Urinary bladder (tissue), 4 donors: Measurements from ENCODE around the gene ZNF576. TPM values are rescaled to one million over a fixed set of nuclear protein-coding genes. Genes with fewer than 3 reads are reported as not detected.
"Not testable (repeated sequence)": the region's sequence is repeated elsewhere in the genome, so short reads cannot be mapped to it uniquely, and the experiment has no call there.

Source experiments
- DNase-seq: peaks from one replicate; pipeline ENCODE4 v3.0.0-alpha.2; 2015; ENCODE audit errors: extremely low spot score
- H3K27ac ChIP-seq: one replicate; pipeline ENCODE4 v1.5.1; 2013; ENCODE audit warnings: low read depth, mild to moderate bottlenecking, moderate library complexity
- H3K36me3 ChIP-seq: one replicate; pipeline ENCODE4 v1.6.1; 2013; ENCODE audit warnings: mild to moderate bottlenecking, moderate library complexity; ENCODE audit not compliant: insufficient read depth
- H3K4me1 ChIP-seq: one replicate; pipeline ENCODE4 v1.6.1; 2013; ENCODE audit warnings: mild to moderate bottlenecking, moderate library complexity; ENCODE audit not compliant: insufficient read depth
- H3K4me3 ChIP-seq: one replicate; pipeline ENCODE4 v1.5.1; 2013; ENCODE audit warnings: low read depth, low read length
- WGBS: extraction: QIAGEN DNeasy Blood & Tissue Kit; methylation state at CpG from one replicate; pipeline ENCODE4 v1.1.7; 2013; 5-methylcytosine and 5-hydroxymethylcytosine counted together
- polyA plus RNA-seq: library from polyadenylated mRNA; stranded (reverse); fragments of 200-250 nt; gene quantifications from one replicate; pipeline ENCODE4 v1.2.3, GENCODE V29; 2013
- total RNA-seq: library from RNA; depleted of rRNA; stranded (reverse); fragments of >200 nt; gene quantifications from one replicate; pipeline ENCODE4 v1.2.3, GENCODE V29; 2014
- donor health status: healthy with polysubstance abuse.
- donor health status: healthy.

Gene ZNF576
- total and polyA plus RNA-seq, 2 donors = 5.1 to 19.2 TPM

DNA sequence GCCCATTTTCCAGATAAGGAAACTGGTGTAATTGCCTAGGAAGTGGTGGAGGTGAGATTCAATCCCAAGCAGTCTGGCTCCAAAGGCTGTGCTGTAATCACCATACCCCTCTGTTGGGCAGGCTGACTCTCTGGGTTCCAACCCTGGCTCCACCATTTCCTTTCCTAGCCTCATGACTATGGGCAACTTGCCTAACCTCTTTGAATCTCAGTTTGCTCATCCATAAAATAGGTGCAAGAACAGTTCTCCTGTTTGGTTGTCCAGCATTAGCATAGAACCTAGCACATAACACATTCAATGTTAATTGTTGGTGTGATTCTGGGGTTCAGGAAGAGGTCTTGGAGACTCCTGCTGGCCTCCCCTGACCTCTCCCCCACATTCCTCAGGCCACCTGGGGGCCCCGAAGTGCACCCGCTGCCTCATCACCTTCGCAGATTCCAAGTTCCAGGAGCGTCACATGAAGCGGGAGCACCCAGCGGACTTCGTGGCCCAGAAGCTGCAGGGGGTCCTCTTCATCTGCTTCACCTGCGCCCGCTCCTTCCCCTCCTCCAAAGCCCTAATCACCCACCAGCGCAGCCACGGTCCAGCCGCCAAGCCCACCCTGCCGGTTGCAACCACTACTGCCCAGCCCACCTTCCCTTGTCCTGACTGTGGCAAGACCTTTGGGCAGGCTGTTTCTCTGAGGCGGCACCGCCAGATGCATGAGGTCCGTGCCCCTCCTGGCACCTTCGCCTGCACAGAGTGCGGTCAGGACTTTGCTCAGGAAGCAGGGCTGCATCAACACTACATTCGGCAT is 2.2 kb downstream of the ZNF576 start:
- DNase-seq = no peak
- Histone ChIP-seq H3K27ac (no peak overlapping the region), H3K4me1 (no peaks in the 10 kb centered on the region), H3K36me3 (no peaks in the 10 kb centered on the region), H3K4me3 (no peak overlapping the region)
- 93% methylated on average over 19 of the region's 19 CpGs for WGBS

DNA sequence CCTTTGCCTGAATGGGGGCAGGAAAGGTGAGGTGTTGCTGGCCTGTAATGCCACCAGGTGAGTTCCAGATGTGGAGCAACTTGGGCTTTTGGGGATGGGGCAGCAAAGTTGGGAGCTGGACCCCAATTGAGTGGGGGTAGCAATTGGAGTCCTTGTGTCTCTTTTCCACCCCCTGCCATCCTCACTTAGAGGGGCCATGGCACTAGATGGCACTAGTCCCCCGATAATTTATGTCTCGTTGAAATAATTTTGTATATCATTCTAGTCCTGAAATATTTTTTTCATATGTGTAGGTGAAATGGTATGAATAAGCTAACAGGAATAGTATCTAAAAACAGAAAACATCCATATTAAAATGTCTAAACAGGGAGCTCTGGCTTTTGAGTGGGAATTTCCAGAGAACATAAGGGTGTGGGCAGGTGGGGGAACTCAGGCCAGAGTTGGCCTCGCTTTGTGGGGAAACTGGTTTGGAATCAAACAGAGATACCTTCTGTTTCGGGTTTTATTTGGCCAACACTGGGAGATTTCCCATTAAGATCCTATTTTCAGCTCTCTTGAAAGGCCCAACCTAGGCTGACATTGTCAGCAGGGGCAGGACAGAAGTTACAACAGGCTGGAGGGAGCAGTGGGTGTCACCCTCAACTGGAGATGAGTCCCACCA is 3.4 kb downstream of the ZNF576 start:
- no peak overlapping the region for H3K27ac ChIP-seq

DNA sequence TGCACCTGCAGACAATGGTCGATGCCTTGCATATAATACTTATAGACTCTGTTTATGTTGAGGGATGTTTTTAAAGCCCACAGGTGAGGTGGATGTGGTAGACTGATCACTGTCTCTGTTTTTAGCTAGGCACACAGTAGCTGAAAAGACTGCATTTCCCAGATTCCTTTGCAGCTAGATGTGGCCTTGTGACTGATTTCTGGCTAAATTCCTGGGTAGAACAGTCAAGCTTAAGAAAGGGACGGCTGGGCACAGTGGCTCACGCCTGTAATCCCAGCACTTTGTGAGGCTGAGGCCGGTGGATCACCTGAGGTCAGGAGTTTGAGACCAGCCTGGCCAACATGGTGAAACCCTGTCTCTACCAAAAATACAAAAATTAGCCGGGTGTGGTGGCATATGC is 3.9 kb downstream of the ZNF576 start:
- not testable (repeated sequence) for H3K4me3 ChIP-seq, H3K4me1 ChIP-seq, H3K36me3 ChIP-seq, H3K27ac ChIP-seq, DNase-seq
- 79% methylated on average over 5 of the region's 5 CpGs for WGBS

More for the DNA sequence above, 3.4 kb downstream of the ZNF576 start:
- DNase-seq = no peak
- Histone ChIP-seq H3K36me3 (no peaks in the 10 kb centered on the region), H3K4me3 (no peak overlapping the region), H3K4me1 (no peaks in the 10 kb centered on the region)
- WGBS = 83% methylated on average over 4 of the region's 4 CpGs

DNA sequence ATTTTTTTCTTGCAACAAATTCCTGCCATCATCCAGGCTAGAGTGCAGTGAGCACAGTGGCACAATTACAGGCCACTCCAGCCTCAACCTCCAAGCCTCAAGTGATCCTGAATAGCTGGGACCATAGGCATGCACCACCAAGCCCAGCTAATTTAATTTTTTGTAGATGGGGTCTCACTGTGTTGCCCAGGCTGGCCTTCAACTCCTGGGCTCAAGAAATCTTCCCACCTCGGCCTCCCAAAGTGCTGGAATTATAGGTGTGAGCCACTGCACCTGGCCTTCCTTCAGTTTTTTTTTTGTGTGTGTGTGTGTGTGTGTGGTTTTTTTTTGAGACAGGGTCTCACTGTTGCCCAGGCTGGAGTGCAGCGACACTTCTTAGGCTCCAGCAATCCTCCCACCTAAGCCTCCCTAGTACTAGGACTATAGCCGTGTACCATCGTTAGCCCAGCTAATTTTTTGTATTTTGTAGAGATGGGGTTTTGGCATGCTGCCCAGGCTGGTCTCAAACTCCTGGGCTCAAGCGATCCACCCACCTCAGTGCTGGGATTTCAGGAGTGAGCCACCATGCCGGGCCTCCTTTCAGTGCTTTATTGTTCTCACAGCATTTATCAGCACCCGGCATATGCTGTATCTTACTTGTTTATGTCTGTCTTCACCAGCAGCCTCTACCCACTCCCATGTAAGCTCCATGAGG is 9.6 kb downstream of the ZNF576 start:
- Histone ChIP-seq H3K4me1 (no peaks in the 10 kb centered on the region), H3K27ac (no peak overlapping the region), H3K4me3 (no peak overlapping the region), H3K36me3 (peaks cover 2% of the 10 kb centered on the region)
- WGBS = 70% methylated on average over 7 of the region's 7 CpGs
- DNase-seq = no peak

DNA sequence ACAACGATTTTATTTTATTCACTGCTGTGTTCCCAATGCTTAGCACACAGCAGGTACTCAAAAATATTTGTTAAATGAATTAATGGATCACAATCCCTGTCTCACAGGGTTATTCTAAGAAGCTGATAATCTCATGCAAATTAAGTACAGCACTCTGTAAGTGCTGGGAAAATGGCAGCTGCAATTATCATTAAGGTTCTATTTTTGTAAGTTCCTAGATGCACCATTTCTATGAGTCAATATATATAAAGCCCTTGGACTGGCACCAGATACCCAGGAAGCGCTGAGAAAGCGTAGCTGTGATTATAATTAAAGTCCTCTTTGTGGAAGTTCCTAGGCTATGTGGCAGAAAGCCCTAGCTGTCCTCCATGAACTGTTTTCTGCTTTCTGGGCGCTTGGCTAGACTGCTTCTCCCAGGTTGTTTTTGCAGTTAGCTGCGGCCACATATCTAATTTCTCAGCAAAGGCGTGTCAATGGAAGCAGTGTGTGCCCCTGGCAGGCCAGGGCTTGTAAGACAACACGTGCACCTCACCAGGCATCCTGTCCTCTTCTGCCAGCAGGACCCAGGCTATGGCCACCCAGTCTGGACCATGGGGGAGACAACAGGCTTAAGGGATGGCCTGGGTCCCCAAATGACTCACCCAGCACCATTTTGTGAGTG is 10.3 kb downstream of the ZNF576 start:
- Histone ChIP-seq H3K4me3 (no peak overlapping the region), H3K36me3 (peaks cover 2% of the 10 kb centered on the region), H3K4me1 (no peaks in the 10 kb centered on the region), H3K27ac (no peak overlapping the region)
- 88% methylated on average over 7 of the region's 7 CpGs for WGBS
- no peak for DNase-seq

DNA sequence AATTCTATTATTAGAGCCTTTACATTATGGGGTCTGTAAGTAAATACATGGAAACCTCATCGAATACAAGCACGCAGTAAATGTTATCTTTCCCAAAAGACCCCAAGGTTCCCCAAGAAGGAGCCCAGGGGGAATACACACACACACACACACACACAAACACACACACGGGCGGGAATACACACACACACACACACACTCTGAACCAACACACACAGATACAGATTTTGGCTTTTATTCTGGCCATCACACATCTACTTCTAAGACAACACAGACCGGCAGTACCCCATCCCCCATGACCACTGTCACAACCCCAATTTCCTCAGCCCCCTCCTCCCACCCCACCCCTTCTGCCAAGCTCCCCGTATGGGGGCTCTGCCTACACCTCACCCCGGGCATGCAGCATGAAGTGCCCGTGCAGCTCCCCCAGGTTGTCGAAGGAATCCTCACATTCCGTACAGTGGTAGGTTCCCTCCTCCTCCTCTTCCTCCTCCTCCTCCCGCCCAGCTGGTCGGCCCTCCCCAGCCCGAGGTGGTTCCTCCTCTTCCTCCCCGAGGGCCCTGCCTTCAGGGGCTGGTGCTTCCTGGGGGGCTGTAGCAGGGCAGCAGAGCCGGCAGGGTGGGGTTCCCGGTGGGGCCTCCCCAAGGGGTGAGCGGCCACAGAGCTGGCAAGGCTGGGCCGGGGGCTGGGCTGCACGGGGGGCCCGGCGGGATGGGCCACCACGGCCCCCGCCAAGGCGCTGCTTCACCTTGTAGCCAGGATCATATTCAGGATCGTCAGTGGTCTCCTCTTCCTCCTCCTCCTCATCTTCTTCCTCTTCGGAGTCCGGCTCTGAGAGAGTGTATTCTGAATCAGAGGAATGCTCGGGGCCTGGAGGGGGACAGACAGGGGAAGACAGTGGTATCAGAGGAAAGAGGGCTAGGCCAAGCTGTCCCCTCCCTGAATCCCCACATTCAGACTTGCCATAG is 11.1 kb downstream of the ZNF576 start:
- WGBS = 82% methylated on average over 28 of the region's 28 CpGs
- peaks cover 2% of the 10 kb centered on the region for H3K36me3 ChIP-seq

DNA sequence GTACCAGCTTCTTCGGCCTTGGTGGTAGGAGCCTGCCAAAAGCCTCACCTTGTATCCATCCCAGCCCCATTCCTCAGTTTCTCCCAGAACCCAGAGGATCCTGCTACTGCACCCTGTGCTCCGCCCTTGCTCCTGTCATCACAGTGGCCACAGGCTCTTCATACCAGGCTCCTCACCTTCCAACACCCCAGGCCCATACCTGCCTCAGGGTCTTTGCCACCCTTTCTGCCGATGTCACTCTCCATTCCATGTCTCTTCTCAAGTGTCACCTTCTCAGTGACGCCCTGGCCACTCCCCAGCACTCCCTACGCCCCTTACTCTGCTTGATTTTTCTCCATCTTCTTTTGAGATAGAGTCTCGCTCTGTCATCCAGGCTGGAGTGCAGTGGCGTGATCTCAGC is 13.5 kb downstream of the ZNF576 start:
- peaks cover 2% of the 10 kb centered on the region for H3K36me3 ChIP-seq
- no peak for DNase-seq
- WGBS = 84% methylated on average over 7 of the region's 7 CpGs

More for the DNA sequence above, 11.1 kb downstream of the ZNF576 start:
- Histone ChIP-seq H3K4me3 (no peak overlapping the region), H3K27ac (no peak overlapping the region), H3K4me1 (no peaks in the 10 kb centered on the region)
- DNase-seq = no peak

DNA sequence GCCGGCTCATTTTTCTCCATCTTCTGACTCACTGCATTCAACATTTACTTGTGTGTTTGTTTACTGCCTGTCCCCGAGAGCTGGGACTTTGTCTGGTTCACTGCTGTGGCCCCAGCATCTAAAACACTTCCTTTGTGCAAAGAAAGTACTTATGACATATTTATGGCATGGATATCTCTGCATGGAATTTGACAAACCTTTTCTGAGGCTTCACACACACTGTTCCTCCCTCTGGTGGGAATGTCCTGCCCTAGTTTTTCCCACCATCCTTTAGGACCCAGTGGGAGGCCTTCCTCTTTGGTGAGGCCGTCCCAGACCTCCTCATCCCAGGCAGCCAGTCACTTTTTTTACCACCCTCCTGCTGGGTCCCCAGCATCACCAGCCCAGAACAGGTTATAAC is 14.1 kb downstream of the ZNF576 start:
- H3K4me1 ChIP-seq = no peaks in the 10 kb centered on the region
- 54% methylated on average over 3 of the region's 3 CpGs for WGBS
- no peak overlapping the region for H3K4me3 ChIP-seq
- peaks cover 2% of the 10 kb centered on the region for H3K36me3 ChIP-seq
- DNase-seq = no peak
- no peak overlapping the region for H3K27ac ChIP-seq

More for the DNA sequence above, 13.5 kb downstream of the ZNF576 start:
- H3K27ac ChIP-seq = no peak overlapping the region
- no peak overlapping the region for H3K4me3 ChIP-seq
- no peaks in the 10 kb centered on the region for H3K4me1 ChIP-seq

DNA sequence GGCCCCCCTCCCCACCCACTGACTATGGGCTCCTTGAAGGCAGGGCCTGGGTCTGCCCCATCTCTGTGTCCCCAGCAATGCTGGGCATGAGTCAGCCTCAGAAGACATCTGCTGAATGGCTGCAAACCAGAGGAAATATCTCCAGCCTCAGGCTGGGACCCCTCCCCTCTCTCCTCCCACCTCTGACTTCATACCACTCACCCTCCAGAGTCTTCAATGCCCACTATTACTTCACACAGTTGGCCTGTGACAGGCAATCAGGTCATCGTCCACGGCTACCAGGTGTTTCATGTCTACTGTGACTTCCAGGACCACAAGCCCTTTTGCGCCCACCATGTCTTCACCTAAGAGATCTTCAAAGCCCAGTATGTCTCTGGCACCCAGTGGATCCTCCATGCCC is 15.4 kb downstream of the ZNF576 start, which contains the start of gene SRRM5:
SRRM5 (plus strand) TSS at position 301 of the 400 bp plus-strand sequence; CDS start at position 335, 34 bp downstream.
- WGBS = 90% methylated on average over 3 of the region's 3 CpGs
- Histone ChIP-seq H3K4me1 (no peaks in the 10 kb centered on the region), H3K27ac (no peak within 1 kb of the TSS), H3K4me3 (no peak within 1 kb of the TSS), H3K36me3 (peaks cover 2% of the 10 kb centered on the region)
- DNase-seq = no peak

DNA sequence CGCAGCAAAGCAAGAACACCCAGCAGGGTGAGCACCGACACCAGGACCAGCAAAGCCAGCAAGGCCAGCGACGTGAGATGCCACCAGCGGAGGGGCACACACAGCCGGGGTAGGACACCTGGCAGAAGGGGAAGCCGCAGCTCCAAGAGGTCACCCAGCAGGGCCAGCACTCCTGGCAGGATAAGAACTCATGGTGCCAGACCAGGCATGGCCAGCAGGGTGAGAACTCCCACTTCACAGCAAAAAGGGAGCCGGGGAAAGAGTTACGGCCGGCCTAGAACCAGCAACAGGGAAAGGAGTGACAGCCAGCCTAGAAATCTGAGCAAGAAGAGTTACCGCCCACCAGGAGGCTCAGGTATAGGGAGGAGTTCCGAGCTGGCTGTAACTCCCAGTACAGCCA is 16.0 kb downstream of the ZNF576 start:
- H3K4me1 ChIP-seq = no peaks in the 10 kb centered on the region
- H3K36me3 ChIP-seq = peaks cover 2% of the 10 kb centered on the region
- DNase-seq = no peak
- no peak overlapping the region for H3K27ac ChIP-seq
- H3K4me3 ChIP-seq = no peak overlapping the region
- 97% methylated on average over 12 of the region's 12 CpGs for WGBS

DNA sequence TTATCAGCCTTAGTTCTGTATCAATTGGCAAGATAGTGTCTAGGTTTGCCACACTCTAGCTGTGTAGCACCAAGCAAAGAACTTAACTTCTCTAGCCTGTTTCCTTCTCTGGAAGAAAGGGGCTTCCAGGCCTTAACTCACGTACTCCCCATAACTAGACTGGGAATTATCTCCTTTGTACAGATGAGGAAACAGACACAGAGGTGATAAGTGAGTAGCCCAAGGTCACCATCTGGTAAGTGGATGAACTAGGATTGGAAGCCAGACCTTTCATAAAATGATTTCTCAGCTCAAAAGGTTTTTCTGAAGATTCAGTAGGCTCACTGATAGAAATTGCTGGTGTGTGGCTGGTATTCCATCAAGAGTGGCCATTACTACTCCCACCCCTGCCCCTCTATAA is 19.9 kb downstream of the ZNF576 start:
- H3K36me3 ChIP-seq = no peaks in the 10 kb centered on the region

DNA sequence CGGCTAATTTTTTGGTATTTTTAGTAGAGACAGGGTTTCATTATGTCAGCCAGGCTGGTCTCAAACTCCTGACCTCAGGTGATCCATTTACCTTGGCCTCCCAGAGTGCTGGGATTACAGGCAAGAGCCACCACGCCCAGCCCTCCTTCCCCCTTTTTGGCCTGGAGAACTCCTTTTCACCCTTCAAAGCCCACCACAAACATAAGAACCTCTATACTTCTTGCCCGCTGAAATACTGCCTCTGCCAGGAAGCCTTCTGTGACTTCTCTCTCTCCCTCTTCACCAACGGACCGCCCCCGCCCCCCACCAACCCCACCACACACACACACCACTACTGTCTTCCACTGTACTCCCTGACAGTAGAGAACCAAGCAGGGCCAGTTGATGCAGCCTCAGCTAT is 20.6 kb downstream of the ZNF576 start:
- Histone ChIP-seq H3K27ac (no peak overlapping the region), H3K36me3 (no peaks in the 10 kb centered on the region), H3K4me1 (no peaks in the 10 kb centered on the region), H3K4me3 (no peak overlapping the region)
- WGBS = 88% methylated on average over 6 of the region's 6 CpGs
- DNase-seq = no peak

More for the DNA sequence above, 19.9 kb downstream of the ZNF576 start:
- no peak for DNase-seq
- no peaks in the 10 kb centered on the region for H3K4me1 ChIP-seq
- 65% methylated on average over 1 of the region's 1 CpG for WGBS
- no peak overlapping the region for H3K27ac ChIP-seq
- H3K4me3 ChIP-seq = no peak overlapping the region
